ENCODE results near the gene CCSER2.

CCSER2 gene

DNA sequence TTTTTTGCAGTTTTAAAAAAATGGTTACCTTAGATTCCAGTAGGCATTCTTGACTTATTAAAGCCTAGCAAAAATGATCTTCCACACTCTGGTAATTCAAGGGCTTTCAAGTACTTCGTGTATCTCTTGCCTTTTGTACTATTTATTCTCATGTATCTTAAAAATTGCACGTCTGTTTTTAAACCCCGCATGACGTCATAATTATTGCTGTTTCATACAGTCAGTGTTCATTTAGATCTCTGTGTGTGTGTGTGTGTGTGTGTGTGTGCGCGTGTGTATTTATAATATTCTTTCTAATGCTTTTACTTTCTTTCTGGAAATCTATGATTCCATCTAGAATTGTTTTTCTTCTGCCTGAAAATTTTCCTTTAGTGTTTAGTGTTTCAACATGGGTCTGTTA lies 234.2 kb downstream of the CCSER2 start:
- DNase-seq = no peak

DNA sequence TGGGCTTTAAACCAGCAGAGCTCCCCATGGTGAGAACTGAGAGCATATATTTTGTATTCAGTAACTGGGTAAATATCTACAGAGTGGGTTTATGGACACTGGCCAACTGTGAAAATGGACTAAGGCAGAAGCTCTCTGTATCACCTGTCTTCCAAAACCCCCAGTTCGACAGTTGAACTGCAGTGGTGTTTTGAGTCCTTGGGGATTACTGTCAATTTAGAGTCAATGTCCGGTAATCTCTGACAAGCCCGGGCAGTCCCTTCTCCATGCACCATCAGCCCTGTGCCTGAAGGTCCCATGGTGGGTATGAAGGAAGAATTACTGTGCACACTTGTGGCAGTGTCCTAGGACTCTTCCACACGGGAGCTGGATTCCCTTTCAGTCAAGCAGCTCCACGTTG lies 235.0 kb downstream of the CCSER2 start:
- DNase-seq = no peak

DNA sequence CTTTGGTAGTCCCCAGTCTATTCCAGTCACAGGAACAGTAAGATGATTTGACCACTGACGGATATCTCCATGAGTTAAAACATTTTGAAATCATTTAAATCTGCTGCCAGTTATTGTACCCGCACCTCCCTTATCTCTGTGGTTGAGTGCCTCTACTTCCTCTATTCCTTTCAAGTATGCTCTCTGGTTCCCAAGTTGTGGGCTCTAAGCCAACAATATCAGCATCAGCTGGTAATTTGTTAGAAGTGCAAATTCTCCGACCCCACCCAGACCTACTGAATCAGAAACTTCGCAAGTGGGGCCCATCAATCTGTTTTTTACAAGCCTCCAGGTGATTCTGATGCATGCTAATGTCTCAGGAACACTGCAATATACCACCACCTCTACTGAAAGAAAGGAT lies 235.5 kb downstream of the CCSER2 start:
- DNase-seq = no peak

DNA sequence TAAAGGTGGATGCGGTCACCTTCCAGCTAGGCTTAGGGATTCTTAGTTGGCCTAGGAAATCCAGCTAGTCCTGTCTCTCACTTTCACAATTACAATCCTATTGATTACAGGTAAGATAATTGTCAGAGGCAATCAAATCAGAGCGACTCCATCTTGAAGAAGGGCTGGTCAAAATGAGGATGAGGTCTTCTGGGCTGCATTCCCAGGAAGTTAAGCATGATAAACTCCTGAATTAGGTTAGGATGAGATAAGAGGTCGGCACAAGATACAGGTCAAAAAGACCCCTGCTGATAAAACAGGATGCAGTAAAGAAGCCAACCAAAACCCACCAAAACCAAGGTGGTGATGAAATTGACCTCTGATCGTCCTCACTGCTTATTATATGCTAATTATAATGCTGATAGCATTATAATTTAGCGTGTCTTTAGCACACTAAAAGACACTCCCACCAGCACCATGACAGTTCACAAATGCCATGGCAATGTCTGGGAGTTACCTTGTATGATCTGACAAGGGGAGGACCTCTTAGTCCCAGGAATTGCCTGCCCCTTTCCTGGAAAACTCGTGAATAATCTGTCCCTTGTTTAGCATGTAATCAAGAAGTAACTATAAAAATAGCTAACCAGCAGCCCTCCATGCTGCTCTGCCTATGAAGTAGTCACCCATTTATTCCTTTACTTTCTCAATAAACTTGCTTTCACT lies 237.6 kb downstream of the CCSER2 start:
- DNase-seq = no peak

DNA sequence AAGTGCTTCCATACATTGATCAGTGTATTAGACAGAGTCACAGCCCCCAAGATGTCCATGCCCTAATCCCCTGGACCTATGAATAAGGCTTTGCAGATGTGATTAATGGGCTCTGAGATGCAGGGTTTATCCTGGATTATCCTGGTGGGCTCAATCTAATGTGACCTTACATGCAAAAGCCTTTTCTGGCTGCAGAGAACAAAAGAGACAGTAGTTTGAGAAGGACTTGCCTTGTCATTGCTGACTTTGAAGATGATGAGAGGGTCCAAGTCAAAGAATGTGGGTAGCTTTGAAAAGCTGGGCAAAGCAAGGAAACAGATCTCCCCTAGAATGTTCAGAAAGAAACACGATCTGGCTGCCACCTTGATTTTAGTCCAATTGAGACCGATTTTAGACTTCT lies 238.7 kb downstream of the CCSER2 start:
- no peak for DNase-seq
